ENCODE results near the gene PHLDA2.

Gene PHLDA2

GRCh38 chr11:2928605-2929530 lies at the start of gene PHLDA2:
TSS of gene PHLDA2 (minus strand) at chr11:2929420. CDS start at chr11:2929364, 56 bp downstream.
- TF ChIP-seq CTCF (IDR thresholded peaks at IDR 0.05; ENCODE audit: borderline replicate concordance, control extremely low read depth, extremely low read depth, insufficient read depth, missing control alignments), result no peak
- in situ Hi-C loops (cut with MboI; ENCODE audit: low sequenced_read_pairs, unreplicated experiment), result no loop called here
- DNase-seq (ENCODE audit: low spot score), result peak; percentile 77

GRCh38 chr11:2977113-2977512 lies 47.9 kb upstream of the PHLDA2 start:
- TF ChIP-seq CTCF (IDR thresholded peaks at IDR 0.05; ENCODE audit: borderline replicate concordance, control extremely low read depth, extremely low read depth, insufficient read depth, missing control alignments), result no peak
- in situ Hi-C loops (cut with MboI; ENCODE audit: low sequenced_read_pairs, unreplicated experiment), result no loop called here
- no peak for DNase-seq (ENCODE audit: low spot score)

GRCh38 chr11:2976294-2977063 lies 47.3 kb upstream of the PHLDA2 start:
- TF ChIP-seq CTCF (IDR thresholded peaks at IDR 0.05; ENCODE audit: borderline replicate concordance, control extremely low read depth, extremely low read depth, insufficient read depth, missing control alignments), result no peak
- no peak for DNase-seq (ENCODE audit: low spot score)
- in situ Hi-C loops (cut with MboI; ENCODE audit: low sequenced_read_pairs, unreplicated experiment), result no loop called here

- peak; percentile 43 for DNase-seq (ENCODE audit: low spot score)
- TF ChIP-seq CTCF (IDR thresholded peaks at IDR 0.05; ENCODE audit: borderline replicate concordance, control extremely low read depth, extremely low read depth, insufficient read depth, missing control alignments), result peak; percentile 48
- in situ Hi-C loops (cut with MboI; ENCODE audit: low sequenced_read_pairs, unreplicated experiment), result no loop called here
Measured at GRCh38 chr11:2975594-2975993, 46.4 kb upstream of the PHLDA2 start.

GRCh38 chr11:2974272-2974671 lies 45.1 kb upstream of the PHLDA2 start:
- in situ Hi-C loops (cut with MboI; ENCODE audit: low sequenced_read_pairs, unreplicated experiment), result no loop called here
- no peak for TF ChIP-seq CTCF (IDR thresholded peaks at IDR 0.05; ENCODE audit: borderline replicate concordance, control extremely low read depth, extremely low read depth, insufficient read depth, missing control alignments)
- DNase-seq (ENCODE audit: low spot score), result no peak

- TF ChIP-seq CTCF (IDR thresholded peaks at IDR 0.05; ENCODE audit: borderline replicate concordance, control extremely low read depth, extremely low read depth, insufficient read depth, missing control alignments), result no peak
- DNase-seq (ENCODE audit: low spot score), result no peak
- in situ Hi-C loops (cut with MboI; ENCODE audit: low sequenced_read_pairs, unreplicated experiment), result no loop called here
Measured at GRCh38 chr11:2968341-2968900, 39.2 kb upstream of the PHLDA2 start.

Measured in GM13976 (cell line).